Left ventricle myocardium superior (tissue), 1 donor: ENCODE measurements around the gene BAZ1B. TPM values are rescaled to one million over a fixed set of nuclear protein-coding genes. Genes with fewer than 3 reads are reported as not detected.
"Not testable (repeated sequence)": the region's sequence is repeated elsewhere in the genome, so short reads cannot be mapped to it uniquely, and the experiment has no call there.

Source experiments
- ATAC-seq: fragments of 200-7000 bp; cut with Tn5 transposase; one replicate; pipeline ENCODE4 v1.9.1; 2020; ENCODE audit warnings: mild to moderate bottlenecking, moderate library complexity
- DNase-seq: peaks from one replicate; pipeline ENCODE4 v3.0.0-alpha.2; 2020
- intact Hi-C: fragments of 100-400 bp; cut with micrococcal nuclease; formaldehyde crosslinking; loops from one replicate; pipeline ENCODE4 v1.11.0; 2022
- total RNA-seq: library from RNA; stranded (reverse); fragmentation: NEBNext Ultra II Directional; extraction: Animal tissue kit (Norgen Biotek cat#: 25700); gene quantifications from one replicate; pipeline ENCODE4 v1.2.1, GENCODE V29; 2021
- donor health status: DM: no; HTN: yes; CAD: no; lungs with severe emphysema.

The BAZ1B gene
- total RNA-seq, 1 donor from 2014 or later, result 44.6 TPM

DNA sequence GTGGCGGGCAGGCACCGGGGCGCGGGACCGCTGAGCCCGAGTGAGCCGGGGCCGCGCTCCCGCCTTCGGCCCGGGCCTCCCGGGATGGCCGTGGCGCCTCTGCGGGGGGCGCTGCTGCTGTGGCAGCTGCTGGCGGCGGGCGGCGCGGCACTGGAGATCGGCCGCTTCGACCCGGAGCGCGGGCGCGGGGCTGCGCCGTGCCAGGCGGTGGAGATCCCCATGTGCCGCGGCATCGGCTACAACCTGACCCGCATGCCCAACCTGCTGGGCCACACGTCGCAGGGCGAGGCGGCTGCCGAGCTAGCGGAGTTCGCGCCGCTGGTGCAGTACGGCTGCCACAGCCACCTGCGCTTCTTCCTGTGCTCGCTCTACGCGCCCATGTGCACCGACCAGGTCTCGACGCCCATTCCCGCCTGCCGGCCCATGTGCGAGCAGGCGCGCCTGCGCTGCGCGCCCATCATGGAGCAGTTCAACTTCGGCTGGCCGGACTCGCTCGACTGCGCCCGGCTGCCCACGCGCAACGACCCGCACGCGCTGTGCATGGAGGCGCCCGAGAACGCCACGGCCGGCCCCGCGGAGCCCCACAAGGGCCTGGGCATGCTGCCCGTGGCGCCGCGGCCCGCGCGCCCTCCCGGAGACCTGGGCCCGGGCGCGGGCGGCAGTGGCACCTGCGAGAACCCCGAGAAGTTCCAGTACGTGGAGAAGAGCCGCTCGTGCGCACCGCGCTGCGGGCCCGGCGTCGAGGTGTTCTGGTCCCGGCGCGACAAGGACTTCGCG, 88.0 kb downstream of the BAZ1B start:
- no peak for ATAC-seq
- DNase-seq, result no peak
- intact Hi-C loops, result no loop called here

- ATAC-seq (no peak), DNase-seq (no peak)
- intact Hi-C loops, result no loop called here
Measured at GRCh38 chr7:73432676-73433075, 89.4 kb downstream of the BAZ1B start.

- intact Hi-C loops, result no loop called here
- no peak for DNase-seq
- ATAC-seq, result no peak
Measured at GRCh38 chr7:73431041-73431835, 90.9 kb downstream of the BAZ1B start.

GRCh38 chr7:73430540-73430939, 91.6 kb downstream of the BAZ1B start:
- intact Hi-C loops, ATAC-seq, DNase-seq: not testable (repeated sequence)

DNA sequence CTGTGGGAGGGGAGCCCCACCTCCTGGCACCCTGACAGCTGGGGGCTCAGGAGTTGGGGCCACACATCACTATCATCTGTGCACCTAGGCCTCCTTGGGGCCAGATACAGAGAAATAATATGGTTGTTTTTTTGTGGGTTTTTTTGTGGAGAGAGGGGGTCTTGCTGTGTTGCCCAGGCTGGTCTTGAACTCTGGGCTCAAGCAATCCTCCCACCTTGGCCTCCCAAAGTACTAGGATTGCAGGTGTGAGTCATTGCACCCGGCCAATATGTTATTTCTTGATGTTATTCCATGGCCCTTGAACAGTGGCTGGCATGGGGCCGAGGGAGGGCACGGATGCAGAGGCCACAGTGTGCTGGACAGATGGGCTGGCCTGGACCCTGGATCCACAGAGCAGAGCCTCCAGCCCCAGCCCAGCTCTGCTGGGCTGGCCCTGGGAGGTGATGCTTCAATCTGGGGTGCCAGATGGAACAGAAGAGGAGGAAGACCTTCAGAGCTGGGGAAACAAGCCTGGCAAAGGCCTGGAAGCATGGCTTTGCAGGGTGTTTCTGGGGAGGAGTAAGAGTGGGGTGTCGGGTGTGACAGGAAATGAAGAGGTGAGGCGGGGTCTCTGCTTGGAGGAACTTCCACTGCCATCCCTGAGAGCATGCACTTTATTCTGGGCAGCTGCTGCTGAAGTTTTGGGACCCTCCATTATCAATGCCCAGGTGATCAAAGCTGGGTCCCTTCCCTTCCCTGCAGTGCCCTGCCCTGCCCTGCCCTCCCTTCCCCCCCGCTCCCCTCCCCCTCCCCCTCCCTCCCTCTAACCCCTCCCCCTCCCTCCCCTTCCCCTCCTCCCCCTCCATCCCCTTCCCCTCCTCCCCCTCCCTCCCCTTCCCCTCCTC, 92.2 kb downstream of the BAZ1B start:
- intact Hi-C loops, result no loop called here
- DNase-seq, result no peak
- no peak for ATAC-seq

DNA sequence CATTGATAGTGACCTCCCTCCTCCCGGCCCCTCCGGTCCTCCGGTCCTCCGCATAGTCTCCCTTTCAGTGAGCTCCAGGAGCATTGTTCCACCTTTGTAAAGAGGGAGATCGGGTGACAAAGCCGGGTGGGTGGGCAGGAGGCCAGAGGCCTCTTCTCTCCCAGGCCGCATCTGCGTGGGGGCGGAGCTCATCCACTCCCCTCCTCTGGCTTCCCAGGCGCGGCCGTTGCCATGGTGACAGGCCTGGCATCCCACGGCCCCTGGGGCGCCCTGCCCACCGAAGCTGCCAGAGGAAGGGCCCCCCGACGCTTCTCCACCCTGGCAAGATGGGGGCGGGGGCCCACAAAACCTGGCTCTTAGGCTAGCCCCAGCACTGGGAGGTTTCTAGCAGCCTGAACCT, 92.9 kb downstream of the BAZ1B start:
- intact Hi-C loops, result no loop called here
- DNase-seq (no peak), ATAC-seq (no peak)

- intact Hi-C loops, result no loop called here
- DNase-seq (no peak), ATAC-seq (no peak)
Measured at GRCh38 chr7:73427902-73428787, 93.9 kb downstream of the BAZ1B start.

DNA sequence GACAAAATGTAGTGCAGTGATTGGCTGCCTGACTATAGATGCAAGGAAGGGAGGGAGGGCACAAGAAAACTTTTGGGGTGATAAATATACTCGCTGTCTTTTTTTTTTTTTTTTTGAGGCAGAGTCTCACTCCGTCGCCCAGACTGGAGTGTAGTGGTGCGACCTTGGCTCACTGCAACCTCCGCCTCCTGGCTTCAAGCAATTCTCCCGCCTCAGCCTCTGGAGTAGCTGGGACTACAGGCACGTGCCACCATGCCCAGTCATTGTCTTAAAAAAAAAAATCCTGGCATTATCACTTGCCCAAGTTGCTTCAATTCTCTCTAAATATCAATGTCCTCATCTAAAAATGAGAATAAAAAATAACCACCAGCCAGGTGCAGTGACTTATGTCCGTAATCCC, 96.1 kb downstream of the BAZ1B start:
- intact Hi-C loops, result no loop called here
- DNase-seq, result no peak
- no peak for ATAC-seq

DNA sequence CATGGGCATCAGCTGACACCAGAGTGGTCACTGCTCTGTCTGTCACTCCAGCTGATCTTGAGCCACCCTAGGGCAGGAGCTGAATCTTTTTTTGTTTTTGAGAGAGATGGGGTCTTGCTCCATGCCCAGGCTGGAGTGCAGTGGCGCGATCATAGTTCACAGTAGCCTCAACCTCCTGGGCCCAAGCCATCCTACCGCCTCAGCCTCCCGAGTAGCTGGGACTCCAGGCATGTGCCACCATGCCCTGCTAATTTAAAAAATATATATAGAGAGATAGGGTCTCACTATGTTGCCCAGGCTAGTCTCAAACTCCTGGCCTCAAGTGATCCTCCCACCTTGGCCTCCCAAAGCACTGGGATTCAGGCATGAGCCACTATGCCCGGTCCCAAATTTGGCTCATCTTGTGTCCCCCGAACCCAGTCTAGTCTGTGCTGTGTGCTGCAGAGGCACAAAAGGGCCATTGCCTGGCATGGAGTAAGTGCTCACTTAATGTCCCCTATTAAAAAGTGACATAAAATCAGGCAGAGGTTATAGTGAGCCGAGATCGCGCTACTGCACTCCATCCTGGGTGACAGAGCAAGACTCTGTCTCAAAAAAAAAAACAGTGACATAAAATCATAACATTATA, 96.6 kb downstream of the BAZ1B start:
- intact Hi-C loops, result no loop called here
- ATAC-seq (no peak), DNase-seq (no peak)

GRCh38 chr7:73424489-73424885, 97.6 kb downstream of the BAZ1B start:
- no peak for DNase-seq
- no peak for ATAC-seq
- intact Hi-C loops, result no loop called here

GRCh38 chr7:73423519-73424488, 98.3 kb downstream of the BAZ1B start:
- DNase-seq (peak; percentile 59), ATAC-seq (peak; percentile 83)
- intact Hi-C loops, result no loop called here

- DNase-seq, ATAC-seq, intact Hi-C loops: not testable (repeated sequence)
Measured at GRCh38 chr7:73420610-73421009, 101.5 kb downstream of the BAZ1B start.

DNA sequence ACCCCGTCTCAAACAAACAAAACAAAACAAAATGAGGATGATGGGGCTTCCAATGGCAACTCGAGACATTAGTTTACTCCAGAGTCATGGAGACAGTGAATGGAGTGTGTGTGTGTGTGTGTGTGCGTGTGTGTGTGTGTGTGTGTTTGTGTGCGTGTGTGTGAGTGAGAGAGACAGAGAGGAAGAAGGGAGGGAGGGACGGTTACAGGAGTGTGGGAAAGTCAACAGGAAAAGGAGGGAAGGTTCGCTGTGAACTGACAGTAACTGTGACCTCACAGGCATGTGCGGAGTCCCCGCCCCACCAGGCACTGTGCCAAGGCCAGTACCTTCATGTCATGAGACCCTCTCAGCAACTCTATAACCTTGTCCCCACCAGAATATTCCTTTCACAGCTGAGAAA, 102.1 kb downstream of the BAZ1B start:
- DNase-seq (peak; percentile 60), ATAC-seq (peak; percentile 30)
- intact Hi-C loops, result not testable (repeated sequence)

DNA sequence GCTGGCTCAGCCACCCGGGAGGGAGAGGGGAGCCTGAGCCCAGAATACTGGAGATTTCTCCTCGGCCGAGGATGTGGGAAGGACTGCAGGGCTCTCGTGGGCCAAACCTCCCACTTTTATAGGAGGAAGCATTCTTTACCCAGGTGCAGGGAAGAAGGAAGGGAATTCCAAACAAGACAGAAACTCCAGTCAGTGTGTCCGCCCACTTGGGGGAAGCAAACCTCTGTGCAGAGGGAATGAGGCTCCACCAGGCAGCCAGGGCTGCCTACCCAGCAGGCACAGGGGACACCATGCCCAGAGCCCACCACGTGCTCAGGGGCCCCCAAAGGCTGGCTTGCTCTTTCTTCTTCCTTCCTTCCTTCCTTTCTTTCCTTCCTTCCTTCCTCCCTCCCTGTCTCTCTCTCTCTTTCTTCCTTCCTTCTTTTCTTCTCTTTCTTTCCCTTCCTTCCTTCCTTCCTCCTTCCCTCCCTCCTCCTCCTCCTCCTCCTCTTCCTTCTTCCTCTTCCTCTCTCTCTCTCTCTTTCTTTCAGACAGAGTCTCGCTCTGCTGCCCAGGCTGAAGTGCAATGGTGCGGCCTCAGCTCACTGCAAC, 103.9 kb downstream of the BAZ1B start:
- DNase-seq (no peak), ATAC-seq (no peak)
- intact Hi-C loops, result no loop called here

DNA sequence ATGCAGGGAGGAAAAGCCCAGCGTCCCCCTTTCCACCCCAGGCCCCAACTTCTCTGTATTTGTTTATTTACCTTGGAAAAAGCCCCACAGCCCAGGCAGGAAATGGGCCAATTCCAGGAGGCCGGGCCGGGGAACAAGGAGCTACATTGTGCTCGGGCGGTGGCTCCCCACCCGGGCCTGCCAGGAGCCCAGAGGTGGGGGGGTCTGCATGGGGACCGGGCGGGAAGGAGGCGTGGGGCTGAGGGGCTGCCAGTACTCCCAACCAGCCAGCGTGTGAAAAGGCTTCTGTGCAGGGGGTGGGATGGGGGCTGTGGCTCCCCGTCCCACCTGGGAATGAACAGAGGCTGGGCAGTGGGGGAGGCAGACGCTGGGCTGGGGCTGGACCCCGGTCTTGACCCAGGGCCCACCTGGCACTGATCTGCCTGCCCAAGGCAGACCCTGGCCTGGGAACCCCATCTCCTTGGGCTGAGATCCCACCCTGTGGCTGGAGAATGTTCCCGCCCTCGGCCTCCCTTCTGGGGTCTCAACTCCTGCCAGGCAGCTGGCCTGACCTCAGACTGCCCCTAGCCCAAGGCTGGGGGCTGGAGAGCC, 111.5 kb downstream of the BAZ1B start:
- DNase-seq (peak; percentile 73), ATAC-seq (peak; percentile 90)
- intact Hi-C loops, result not testable (repeated sequence)

DNA sequence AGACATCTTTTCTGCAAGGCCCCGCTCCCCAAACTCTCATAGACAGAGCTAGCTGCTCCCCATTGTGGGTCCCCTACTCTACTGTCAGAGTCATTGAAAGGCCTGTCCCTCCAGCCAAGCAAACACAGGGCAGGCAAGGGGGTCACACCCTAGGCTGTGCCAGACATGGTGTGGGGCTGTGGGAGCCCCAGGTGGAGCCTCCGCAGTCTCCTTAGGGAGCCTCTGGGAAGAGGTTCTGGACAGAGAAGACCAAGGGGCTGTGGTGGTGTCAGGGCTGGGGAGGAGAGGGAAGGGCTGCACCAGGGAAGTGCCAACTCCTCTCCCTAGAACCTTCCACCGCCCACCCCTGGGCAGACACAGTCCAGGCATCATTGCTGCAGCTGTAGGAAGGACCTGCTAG, 117.2 kb downstream of the BAZ1B start:
- ATAC-seq, intact Hi-C loops, DNase-seq: not testable (repeated sequence)
